Breast epithelium (tissue), 4 donors: ENCODE measurements around the gene AHRR. TPM values are rescaled to one million over a fixed set of nuclear protein-coding genes. Genes with fewer than 3 reads are reported as not detected.

ENCODE experiments used
- DNase-seq, 2 donors: peaks; one replicate each; pipeline ENCODE4 v3.0.0-alpha.2; 2019; ENCODE audit warnings: low spot score in 2 of 2
- H3K27ac ChIP-seq, 2 donors: fragments of 200-600 bp; sonication (generic) in 1 of 2; one replicate each; pipeline ENCODE4 v1.5.1; 2016 to 2019; ENCODE audit warnings: mild to moderate bottlenecking in 1 of 2
- H3K27me3 ChIP-seq, 2 donors: fragments of 200-600 bp; sonication (generic) in 1 of 2; one replicate each; pipeline versions ENCODE4 v1.5.1 to v1.6.0; 2017 to 2019; ENCODE audit warnings: control low read depth in 1 of 2, mild to moderate bottlenecking in 1 of 2
- H3K36me3 ChIP-seq: fragments of 200-600 bp; one replicate; pipeline ENCODE4 v1.5.1; 2019
- H3K4me1 ChIP-seq, 2 donors: fragments of 200-600 bp; sonication (generic); one replicate each; pipeline ENCODE4 v1.5.1; 2016 to 2019; ENCODE audit warnings: control low read depth in 1 of 2
- H3K4me3 ChIP-seq, 3 donors: fragments of 200-600 bp; sonication (generic); 1 replicate in 2 of 3; 2 replicates in 1 of 3; pipeline ENCODE4 v1.5.1; 2016 to 2019; ENCODE audit warnings: mild to moderate bottlenecking in 3 of 3, moderate library complexity in 2 of 3
- H3K9me3 ChIP-seq, 2 donors: fragments of 200-600 bp; sonication (generic) in 1 of 2; one replicate each; pipeline ENCODE4 v1.5.1; 2016 to 2019; ENCODE audit warnings: control low read depth in 1 of 2
- CTCF ChIP-seq, 3 donors: fragments of 450-650 bp; IDR thresholded peaks; one replicate each; pipeline ENCODE4 v1.5.1; 2016 to 2017; ENCODE audit warnings: antibody characterized with exemption in 3 of 3, mild to moderate bottlenecking in 3 of 3, moderate library complexity in 3 of 3
- POLR2A ChIP-seq: fragments of 450-650 bp; IDR thresholded peaks from one replicate; pipeline ENCODE4 v1.6.1; 2016; ENCODE audit warnings: antibody characterized with exemption, mild to moderate bottlenecking, moderate library complexity
- POLR2AphosphoS5 ChIP-seq, 3 donors: sonication (generic); formaldehyde crosslinking; IDR thresholded peaks; one replicate each; pipeline ENCODE4 v1.6.1; 2017; ENCODE audit warnings: antibody characterized with exemption in 3 of 3
- intact Hi-C: fragments of 100-400 bp; cut with DNase I; formaldehyde crosslinking; loops from one replicate; pipeline ENCODE4 v1.15.1; 2023; ENCODE audit warnings: low total_unique reads
- total RNA-seq, 3 donors: library from RNA; depleted of rRNA; stranded (reverse); fragments of >200 nt; gene quantifications; one replicate each; pipeline ENCODE4 v1.1.0, GENCODE V29; 2016

Gene AHRR
- total RNA-seq, 3 donors from 2014 or later: 0.88 to 0.98 TPM; not detected in 1

DNA sequence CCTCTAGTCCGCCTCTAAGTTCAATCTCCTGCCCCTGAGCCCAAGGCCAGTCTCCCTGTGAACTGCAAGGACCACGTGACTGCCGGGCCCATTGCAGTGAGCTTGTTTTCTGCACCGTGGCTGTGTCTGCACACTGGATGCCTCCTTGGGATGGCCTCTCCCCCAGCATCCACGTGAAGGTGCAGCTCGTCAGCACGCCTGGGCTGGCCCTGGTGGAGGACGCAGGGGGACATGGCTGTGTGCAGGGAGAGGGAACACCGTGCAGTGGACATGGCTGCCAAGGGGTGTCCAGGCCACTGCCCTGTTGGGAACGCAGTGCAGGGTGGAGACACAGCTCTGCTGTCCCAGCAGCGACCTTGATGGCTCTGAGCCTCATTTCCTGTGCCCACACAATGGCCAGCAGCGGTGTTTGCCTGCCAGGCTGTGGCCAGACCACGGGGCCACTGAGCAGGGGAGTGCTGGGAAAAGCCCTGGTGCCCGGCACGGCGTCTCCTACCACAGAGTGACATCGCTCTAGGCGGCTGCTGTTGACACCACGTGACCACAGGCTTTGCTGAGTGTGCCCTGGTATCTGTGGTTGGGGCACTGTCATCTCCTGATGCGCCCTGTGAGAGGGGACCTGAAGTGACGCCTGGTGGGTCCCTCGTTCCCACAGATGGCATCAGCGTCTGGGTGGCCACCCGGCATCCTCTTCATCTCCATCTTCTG is 94.6 kb downstream of the AHRR start:
- intact Hi-C loops: no loop called here
- Histone ChIP-seq H3K4me1 (no peaks in the 10 kb centered on the region), H3K27ac (no peak overlapping the region), H3K4me3 (no peak overlapping the region), H3K9me3 (no peaks in the 10 kb centered on the region), H3K36me3 (no peaks in the 10 kb centered on the region), H3K27me3 (no peaks in the 10 kb centered on the region)
- TF ChIP-seq POLR2AphosphoS5 (IDR thresholded peaks at IDR 0.05): no peak
- TF ChIP-seq CTCF (IDR thresholded peaks at IDR 0.05): no peak
- TF ChIP-seq POLR2A: no peak
- peak in 1 of 2 donors; percentile 46 for DNase-seq

DNA sequence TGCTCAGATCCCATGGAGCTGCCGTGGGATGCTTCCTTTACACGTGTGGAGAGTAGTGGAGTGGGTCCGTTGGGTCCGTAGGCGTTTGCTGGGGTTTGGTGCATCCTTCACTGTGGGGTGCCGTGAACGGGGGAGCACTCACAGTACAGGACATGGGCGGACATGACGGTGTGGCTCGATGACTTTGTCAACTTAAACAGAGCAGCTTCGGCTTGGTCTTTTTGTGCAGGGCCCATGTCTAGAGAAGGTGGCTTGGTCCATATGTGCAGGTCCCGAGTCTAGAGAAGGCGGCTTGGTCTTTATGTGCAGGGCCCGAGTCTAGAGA is 95.1 kb downstream of the AHRR start:
- no peaks in the 10 kb centered on the region for H3K27me3 ChIP-seq
- H3K36me3 ChIP-seq: no peaks in the 10 kb centered on the region
- peak in 1 of 2 donors; percentile 42 for DNase-seq
- TF ChIP-seq CTCF (IDR thresholded peaks at IDR 0.05) (no peak), POLR2A (no peak), POLR2AphosphoS5 (IDR thresholded peaks at IDR 0.05) (no peak)
- no peak overlapping the region for H3K27ac ChIP-seq
- no peaks in the 10 kb centered on the region for H3K9me3 ChIP-seq
- no peaks in the 10 kb centered on the region for H3K4me1 ChIP-seq
- H3K4me3 ChIP-seq: no peak overlapping the region
- intact Hi-C loops: no loop called here

GRCh38 chr5:417301-418161 is 96.0 kb downstream of the AHRR start:
- H3K27me3 ChIP-seq: no peaks in the 10 kb centered on the region
- H3K9me3 ChIP-seq: no peaks in the 10 kb centered on the region
- no peaks in the 10 kb centered on the region for H3K36me3 ChIP-seq
- H3K4me1 ChIP-seq: no peaks in the 10 kb centered on the region
- H3K27ac ChIP-seq: no peak overlapping the region
- TF ChIP-seq POLR2A (no peak), POLR2AphosphoS5 (IDR thresholded peaks at IDR 0.05) (no peak), CTCF (IDR thresholded peaks at IDR 0.05) (no peak)
- DNase-seq: no peak
- H3K4me3 ChIP-seq: no peak overlapping the region
- intact Hi-C loops: no loop called here

GRCh38 chr5:418162-419121 is 96.9 kb downstream of the AHRR start:
- no peaks in the 10 kb centered on the region for H3K4me1 ChIP-seq
- peak in 1 of 2 donors; percentile 20 for DNase-seq
- no peak overlapping the region for H3K4me3 ChIP-seq
- no peaks in the 10 kb centered on the region for H3K9me3 ChIP-seq
- no peak overlapping the region for H3K27ac ChIP-seq
- H3K27me3 ChIP-seq: no peaks in the 10 kb centered on the region
- intact Hi-C loops: no loop called here
- no peaks in the 10 kb centered on the region for H3K36me3 ChIP-seq
- TF ChIP-seq POLR2AphosphoS5 (IDR thresholded peaks at IDR 0.05) (no peak), CTCF (IDR thresholded peaks at IDR 0.05) (no peak), POLR2A (no peak)
